Keratinocyte (primary cell): ENCODE results near the gene MAP7D2. TPM values are rescaled to one million over a fixed set of nuclear protein-coding genes. Genes with fewer than 3 reads are reported as not detected.

Experiments
- DNase-seq: peaks from one replicate; pipeline ENCODE4 v3.0.0-alpha.2; 2011; ENCODE audit warnings: low read depth, missing footprints, low spot score
- FAIRE-seq: peaks from 2 replicates; lab custom pipeline; 2011; peaks lifted over from hg19 to GRCh38; lab: Jason Lieb, UNC
- H2AFZ ChIP-seq: 2 replicates; pipeline ENCODE4 v1.6.0; 2012; ENCODE audit warnings: low read length, control low read depth, inconsistent platforms; ENCODE audit not compliant: control insufficient read depth
- H3K27ac ChIP-seq: 2 replicates; pipeline ENCODE4 v1.5.1; 2011; ENCODE audit warnings: low read length; ENCODE audit not compliant: control insufficient read depth, insufficient read depth
- H3K27me3 ChIP-seq: 3 replicates; pipeline ENCODE4 v1.6.0; 2011; ENCODE audit warnings: low read length; ENCODE audit not compliant: control insufficient read depth, insufficient read depth; ENCODE audit errors: extremely low read depth
- H3K36me3 ChIP-seq, 2 experiments: 2 replicates in 1 of 2; 3 replicates in 1 of 2; pipeline ENCODE4 v1.5.1; 2011; ENCODE audit warnings: low read length in 2 of 2, mild to moderate bottlenecking in 1 of 2; ENCODE audit not compliant: control insufficient read depth in 2 of 2, insufficient read depth in 2 of 2; ENCODE audit errors: extremely low read depth in 1 of 2
- H3K4me1 ChIP-seq: 3 replicates; pipeline ENCODE4 v1.5.1; 2011; ENCODE audit warnings: low read length; ENCODE audit not compliant: control insufficient read depth, insufficient read depth; ENCODE audit errors: extremely low read depth
- H3K4me2 ChIP-seq: 3 replicates; pipeline ENCODE4 v1.6.0; 2011; ENCODE audit warnings: low read depth, low read length; ENCODE audit not compliant: control insufficient read depth, insufficient read depth; ENCODE audit errors: extremely low read depth
- H3K4me3 ChIP-seq, 3 experiments: fragments of 200-600 bp in 1 of 3; sonication (generic) in 1 of 3; 2 replicates in 2 of 3; 3 replicates in 1 of 3; pipeline ENCODE4 v1.5.1; 2011 to 2016; ENCODE audit warnings: low read length in 3 of 3, mild to moderate bottlenecking in 3 of 3, control low read depth in 2 of 3, inconsistent platforms in 1 of 3, low read depth in 1 of 3, mixed read lengths in 1 of 3, mixed run types in 1 of 3, moderate library complexity in 1 of 3; ENCODE audit not compliant: control insufficient read depth in 2 of 3, insufficient read depth in 2 of 3; ENCODE audit errors: extremely low read depth in 1 of 3
- H3K79me2 ChIP-seq: 2 replicates; pipeline ENCODE4 v1.6.0; 2012; ENCODE audit warnings: low read length; ENCODE audit not compliant: control insufficient read depth, insufficient read depth
- H3K9ac ChIP-seq: 3 replicates; pipeline ENCODE4 v1.6.0; 2011; ENCODE audit warnings: low read length; ENCODE audit not compliant: control insufficient read depth, insufficient read depth; ENCODE audit errors: extremely low read depth
- H3K9me1 ChIP-seq: 3 replicates; pipeline ENCODE4 v1.6.0; 2011; ENCODE audit warnings: low read length; ENCODE audit not compliant: control insufficient read depth, insufficient read depth; ENCODE audit errors: extremely low read depth
- H3K9me3 ChIP-seq: 2 replicates; pipeline ENCODE4 v1.5.1; 2012; ENCODE audit warnings: low read depth, low read length; ENCODE audit not compliant: control insufficient read depth
- H4K20me1 ChIP-seq: 3 replicates; pipeline ENCODE4 v1.6.0; 2011; ENCODE audit warnings: low read length; ENCODE audit not compliant: control insufficient read depth, insufficient read depth; ENCODE audit errors: extremely low read depth
- EZH2 ChIP-seq: IDR thresholded peaks from one replicate; pipeline ENCODE4 v1.6.1; 2012; ENCODE audit warnings: inconsistent platforms, mild to moderate bottlenecking, low read length, moderate library complexity
- dilution Hi-C: fragments of 300-500 bp; cut with MboI; formaldehyde crosslinking; loops from one replicate; pipeline ENCODE4 v1.7.0; 2020; ENCODE audit warnings: low sequenced_read_pairs; ENCODE audit not compliant: extremely low pct_ligation_motif_present
- polyA plus RNA-seq, 5 experiments: library from polyadenylated mRNA; depleted of rRNA in 3 of 5; stranded (reverse) in 3 of 5; stranded (forward) in 1 of 5; unstranded in 1 of 5; fragments of >200 nt; gene quantifications; 1 replicate in 1 of 5; 2 replicates in 3 of 5; 3 replicates in 1 of 5; pipeline versions ENCODE4 v1.2.1 to v1.2.3, GENCODE V29; 2011 to 2012; ENCODE audit warnings: missing spikeins in 2 of 5, low read depth in 1 of 5, low replicate concordance in 1 of 5
- TF ChIP-seq, protein P1 (sequence below), 3 experiments: IDR thresholded peaks in 1 of 3; conservative IDR thresholded peaks in 1 of 3; optimal IDR thresholded peaks in 1 of 3; 2 replicates in 2 of 3; 3 replicates in 1 of 3; pipeline versions ENCODE3 to v1.5.1; 2011; ENCODE audit warnings: low read length in 3 of 3, mild to moderate bottlenecking in 3 of 3, moderate library complexity in 2 of 3, control low read depth in 1 of 3, inconsistent platforms in 1 of 3; ENCODE audit not compliant: insufficient read depth in 2 of 3; ENCODE audit errors: extremely low read depth in 1 of 3

Gene MAP7D2
- polyA plus RNA-seq, 1 donor (not counting 4 experiments of a cell fraction or from before 2014, with no cell fraction given) = 0.76 TPM

DNA sequence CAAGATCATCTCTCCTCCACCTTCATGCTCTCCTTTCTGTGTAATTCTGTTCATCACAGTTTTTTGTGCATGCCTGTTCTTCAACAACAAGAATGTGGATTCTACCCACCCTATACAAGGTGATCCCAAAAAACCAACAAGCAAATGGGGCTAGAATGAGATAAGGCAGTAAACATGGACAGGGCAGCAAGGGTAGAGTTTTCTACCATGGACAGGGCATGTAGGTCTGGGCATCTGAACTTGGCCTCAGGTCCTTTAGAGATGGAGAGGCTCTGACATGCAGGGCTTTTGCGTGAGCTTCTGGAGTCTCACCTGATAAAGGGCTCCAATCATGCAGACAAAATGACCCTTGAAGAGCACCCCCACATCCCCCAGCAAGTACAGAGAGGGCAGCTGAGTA is 36.4 kb downstream of the MAP7D2 start:
- no peak for DNase-seq
- Histone ChIP-seq H3K9ac (no peak overlapping the region), H3K9me1 (no peaks in the 10 kb centered on the region), H3K36me3 (no peaks in the 10 kb centered on the region), H4K20me1 (no peaks in the 10 kb centered on the region), H2AFZ (no peak overlapping the region), H3K27me3 (no peaks in the 10 kb centered on the region), H3K27ac (no peak overlapping the region), H3K79me2 (no peaks in the 10 kb centered on the region), H3K4me2 (no peak overlapping the region), H3K4me1 (no peaks in the 10 kb centered on the region), H3K4me3 (no peak overlapping the region), H3K9me3 (no peaks in the 10 kb centered on the region)
- dilution Hi-C loops = no loop called here
- TF ChIP-seq, protein P1, sequence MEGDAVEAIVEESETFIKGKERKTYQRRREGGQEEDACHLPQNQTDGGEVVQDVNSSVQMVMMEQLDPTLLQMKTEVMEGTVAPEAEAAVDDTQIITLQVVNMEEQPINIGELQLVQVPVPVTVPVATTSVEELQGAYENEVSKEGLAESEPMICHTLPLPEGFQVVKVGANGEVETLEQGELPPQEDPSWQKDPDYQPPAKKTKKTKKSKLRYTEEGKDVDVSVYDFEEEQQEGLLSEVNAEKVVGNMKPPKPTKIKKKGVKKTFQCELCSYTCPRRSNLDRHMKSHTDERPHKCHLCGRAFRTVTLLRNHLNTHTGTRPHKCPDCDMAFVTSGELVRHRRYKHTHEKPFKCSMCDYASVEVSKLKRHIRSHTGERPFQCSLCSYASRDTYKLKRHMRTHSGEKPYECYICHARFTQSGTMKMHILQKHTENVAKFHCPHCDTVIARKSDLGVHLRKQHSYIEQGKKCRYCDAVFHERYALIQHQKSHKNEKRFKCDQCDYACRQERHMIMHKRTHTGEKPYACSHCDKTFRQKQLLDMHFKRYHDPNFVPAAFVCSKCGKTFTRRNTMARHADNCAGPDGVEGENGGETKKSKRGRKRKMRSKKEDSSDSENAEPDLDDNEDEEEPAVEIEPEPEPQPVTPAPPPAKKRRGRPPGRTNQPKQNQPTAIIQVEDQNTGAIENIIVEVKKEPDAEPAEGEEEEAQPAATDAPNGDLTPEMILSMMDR (optimal IDR thresholded peaks at IDR 0.05 in 1 of 3, IDR thresholded peaks at IDR 0.05 in 1 of 3, conservative IDR thresholded peaks at IDR 0.05 in 1 of 3; ENCODE audit: extremely low read depth in 1 of 3, insufficient read depth in 2 of 3, low read length in 3 of 3) = no peak
- TF ChIP-seq EZH2 = no peak
- no peak for FAIRE-seq

DNA sequence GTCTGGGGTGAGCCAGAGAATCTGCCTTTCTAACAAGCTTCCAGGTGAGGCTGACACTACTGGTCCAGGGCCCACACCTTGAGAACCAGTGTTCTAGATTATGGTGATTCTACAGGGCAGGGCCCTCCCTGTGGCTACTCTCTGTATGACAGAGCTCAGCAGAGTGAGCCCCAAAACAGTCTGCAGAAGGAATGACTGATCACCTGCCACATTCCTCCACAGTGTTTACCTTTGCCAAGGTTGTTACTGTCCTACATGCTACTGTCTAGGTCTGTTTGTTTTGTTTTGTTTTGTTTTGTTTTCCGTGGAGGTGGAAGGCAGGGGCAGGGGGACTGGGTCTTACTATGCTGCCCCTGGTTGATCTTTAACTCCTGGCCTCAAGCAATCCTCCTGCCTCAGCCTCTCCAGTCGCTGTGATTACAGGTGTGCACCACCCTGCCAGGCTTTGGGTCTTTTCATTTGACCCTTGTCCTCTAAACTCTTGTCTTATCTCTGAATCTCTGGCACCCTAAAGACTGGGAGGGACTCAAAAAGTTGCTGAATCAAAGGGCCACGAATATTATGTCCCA is 45.1 kb downstream of the MAP7D2 start:
- Histone ChIP-seq H3K4me3 (no peak overlapping the region), H3K4me1 (peaks cover 17% of the 10 kb centered on the region), H3K9ac (no peak overlapping the region), H3K4me2 (no peak overlapping the region), H4K20me1 (no peaks in the 10 kb centered on the region), H3K27me3 (no peaks in the 10 kb centered on the region), H3K9me1 (no peaks in the 10 kb centered on the region), H3K79me2 (no peaks in the 10 kb centered on the region), H3K27ac (no peak overlapping the region), H3K9me3 (no peaks in the 10 kb centered on the region), H3K36me3 (no peaks in the 10 kb centered on the region), H2AFZ (no peak overlapping the region)
- no peak for FAIRE-seq
- DNase-seq = no peak
- dilution Hi-C loops = no loop called here
- no peak for TF ChIP-seq EZH2
- TF ChIP-seq, protein P1 (optimal IDR thresholded peaks at IDR 0.05 in 1 of 3, IDR thresholded peaks at IDR 0.05 in 1 of 3, conservative IDR thresholded peaks at IDR 0.05 in 1 of 3; ENCODE audit: extremely low read depth in 1 of 3, insufficient read depth in 2 of 3, low read length in 3 of 3) = no peak
